Measurements from ENCODE around the gene NOS1AP.
"Not testable (repeated sequence)": the region's sequence is repeated elsewhere in the genome, so short reads cannot be mapped to it uniquely, and the experiment has no call there.

The NOS1AP gene

DNA sequence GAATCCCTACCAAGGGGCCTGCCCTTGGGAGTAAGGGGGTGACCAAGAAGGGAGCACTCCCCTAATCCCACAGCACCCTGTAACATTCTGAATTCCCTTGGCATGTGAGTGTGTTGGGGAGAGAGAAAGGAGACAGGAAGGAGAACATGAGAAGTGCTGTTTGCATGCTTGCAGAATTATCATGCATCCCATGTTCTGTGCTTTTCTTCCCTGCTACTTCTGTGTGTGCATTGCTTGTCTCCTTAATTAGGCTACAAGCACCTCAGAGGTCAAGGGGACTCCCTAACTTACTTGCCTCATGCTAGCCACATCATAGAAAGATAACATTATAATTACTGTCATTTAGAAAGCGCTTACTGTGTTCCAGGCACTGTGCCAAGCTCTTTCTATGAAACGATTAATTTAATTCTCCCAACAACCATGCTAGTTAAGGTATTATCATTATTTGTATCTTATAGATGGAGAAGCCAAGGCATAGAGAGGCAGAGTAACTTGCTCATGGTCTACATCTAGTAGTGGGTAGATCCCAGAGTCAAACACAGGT, 11.1 kb downstream of the NOS1AP start:
- no peak for TF ChIP-seq ZFX (IDR thresholded peaks at IDR 0.05)
- TF ChIP-seq, protein P1, sequence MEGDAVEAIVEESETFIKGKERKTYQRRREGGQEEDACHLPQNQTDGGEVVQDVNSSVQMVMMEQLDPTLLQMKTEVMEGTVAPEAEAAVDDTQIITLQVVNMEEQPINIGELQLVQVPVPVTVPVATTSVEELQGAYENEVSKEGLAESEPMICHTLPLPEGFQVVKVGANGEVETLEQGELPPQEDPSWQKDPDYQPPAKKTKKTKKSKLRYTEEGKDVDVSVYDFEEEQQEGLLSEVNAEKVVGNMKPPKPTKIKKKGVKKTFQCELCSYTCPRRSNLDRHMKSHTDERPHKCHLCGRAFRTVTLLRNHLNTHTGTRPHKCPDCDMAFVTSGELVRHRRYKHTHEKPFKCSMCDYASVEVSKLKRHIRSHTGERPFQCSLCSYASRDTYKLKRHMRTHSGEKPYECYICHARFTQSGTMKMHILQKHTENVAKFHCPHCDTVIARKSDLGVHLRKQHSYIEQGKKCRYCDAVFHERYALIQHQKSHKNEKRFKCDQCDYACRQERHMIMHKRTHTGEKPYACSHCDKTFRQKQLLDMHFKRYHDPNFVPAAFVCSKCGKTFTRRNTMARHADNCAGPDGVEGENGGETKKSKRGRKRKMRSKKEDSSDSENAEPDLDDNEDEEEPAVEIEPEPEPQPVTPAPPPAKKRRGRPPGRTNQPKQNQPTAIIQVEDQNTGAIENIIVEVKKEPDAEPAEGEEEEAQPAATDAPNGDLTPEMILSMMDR (conservative IDR thresholded peaks at IDR 0.05): no peak
- no peak overlapping the region for H3K27ac ChIP-seq

DNA sequence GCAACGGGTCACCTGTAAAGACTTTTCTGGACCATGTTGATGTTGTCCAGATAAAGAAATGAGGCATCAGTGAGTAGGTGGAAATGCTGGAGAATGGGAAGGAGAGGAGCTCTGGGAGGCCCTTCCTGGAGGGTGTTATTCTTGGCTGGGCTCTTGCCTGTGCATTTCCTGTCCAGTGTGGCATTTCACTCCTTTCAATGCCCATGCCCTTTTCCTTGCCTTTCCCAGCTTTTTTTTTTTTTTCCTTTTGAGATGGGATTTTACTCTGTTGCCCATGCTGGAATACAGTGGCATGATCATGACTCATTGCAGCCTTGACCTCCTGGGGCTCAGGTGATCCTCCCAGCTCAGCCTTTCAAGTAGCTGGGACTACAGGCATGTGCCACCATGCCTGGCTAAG, 11.8 kb downstream of the NOS1AP start:
- no peak for TF ChIP-seq ZFX (IDR thresholded peaks at IDR 0.05)
- TF ChIP-seq, protein P1 (conservative IDR thresholded peaks at IDR 0.05): no peak
- H3K27ac ChIP-seq: no peak overlapping the region

DNA sequence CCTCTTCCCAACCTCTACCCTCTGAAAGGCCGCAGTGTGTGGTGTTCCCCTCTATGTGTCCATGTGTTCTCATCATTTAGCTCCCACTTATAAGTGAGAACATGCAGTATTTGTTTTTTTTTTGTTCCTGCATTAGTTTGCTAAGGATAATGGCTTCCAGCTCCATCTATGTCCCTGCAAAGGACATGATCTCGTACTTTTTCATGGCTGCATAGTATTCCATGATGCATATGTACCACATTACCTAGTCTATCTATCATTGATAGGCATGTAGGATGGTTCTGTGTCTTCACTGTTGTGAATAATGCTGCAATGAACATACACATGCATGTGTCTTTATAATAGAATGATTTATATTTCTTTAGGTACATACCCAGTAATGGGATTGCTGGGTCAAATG, 12.6 kb downstream of the NOS1AP start:
- H3K27ac ChIP-seq: not testable (repeated sequence)

DNA sequence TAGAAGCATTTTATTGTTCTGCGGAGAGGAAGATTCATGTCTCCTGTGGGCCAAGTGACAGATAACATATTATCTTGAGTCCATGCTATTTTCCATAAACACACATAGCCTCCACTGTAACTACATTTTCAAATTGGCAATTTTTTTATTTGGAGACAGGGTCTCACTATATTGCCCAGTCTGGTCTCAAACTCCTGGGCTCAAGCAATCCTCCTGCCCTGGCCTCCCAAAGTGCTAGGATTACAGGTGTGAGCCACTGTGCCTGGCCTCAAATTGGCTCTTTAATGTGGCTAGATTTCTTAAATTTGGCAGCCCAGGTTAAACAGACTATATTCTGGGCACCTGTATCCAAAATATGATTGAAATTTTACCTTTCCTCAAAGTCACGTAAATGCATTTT, 13.8 kb downstream of the NOS1AP start:
- no peak overlapping the region for H3K27ac ChIP-seq
- TF ChIP-seq, protein P1 (conservative IDR thresholded peaks at IDR 0.05): no peak
- TF ChIP-seq ZFX (IDR thresholded peaks at IDR 0.05): no peak

DNA sequence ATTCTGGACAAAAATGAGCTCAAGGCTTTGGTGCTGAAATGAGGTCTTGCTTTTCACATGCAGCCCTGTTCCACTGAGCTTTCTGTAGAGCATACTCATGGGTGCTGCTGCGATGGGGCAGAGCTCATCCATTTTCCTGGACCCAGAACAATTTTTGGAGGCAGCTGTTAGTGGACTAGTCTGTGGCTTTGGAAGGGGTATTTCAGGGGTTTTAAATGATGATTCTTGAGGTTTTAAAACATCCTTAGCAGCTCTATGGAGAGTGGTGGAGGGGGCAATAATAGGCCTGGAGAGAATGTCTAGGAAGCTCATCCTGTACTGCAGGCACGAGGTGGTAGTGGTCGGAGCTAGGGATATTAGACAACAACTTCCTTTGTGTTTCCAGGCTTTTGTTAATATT, 16.5 kb downstream of the NOS1AP start:
- TF ChIP-seq ZFX (IDR thresholded peaks at IDR 0.05): no peak
- TF ChIP-seq, protein P1 (conservative IDR thresholded peaks at IDR 0.05): no peak
- H3K27ac ChIP-seq: no peak overlapping the region

DNA sequence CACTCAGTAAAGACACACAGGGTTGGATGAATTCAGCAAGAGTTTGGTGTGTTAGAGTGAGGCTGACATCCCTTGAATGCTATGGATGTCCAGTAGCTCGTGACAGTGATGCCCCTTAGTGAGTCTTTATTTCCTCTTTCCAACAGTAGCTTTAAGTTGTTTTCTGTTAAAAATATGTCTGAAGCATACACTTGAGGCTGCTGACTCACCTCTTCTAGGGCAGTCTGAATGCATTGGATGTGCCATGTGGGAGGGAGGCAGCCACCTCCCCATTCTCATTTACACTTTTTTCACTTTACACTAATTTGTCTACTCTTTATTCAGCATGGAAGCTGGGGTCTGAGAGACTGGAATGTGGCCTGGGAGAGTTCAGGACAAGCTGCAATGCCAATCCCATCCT, 17.6 kb downstream of the NOS1AP start:
- TF ChIP-seq ZFX (IDR thresholded peaks at IDR 0.05): no peak
- TF ChIP-seq, protein P1 (conservative IDR thresholded peaks at IDR 0.05): no peak
- H3K27ac ChIP-seq: no peak overlapping the region

DNA sequence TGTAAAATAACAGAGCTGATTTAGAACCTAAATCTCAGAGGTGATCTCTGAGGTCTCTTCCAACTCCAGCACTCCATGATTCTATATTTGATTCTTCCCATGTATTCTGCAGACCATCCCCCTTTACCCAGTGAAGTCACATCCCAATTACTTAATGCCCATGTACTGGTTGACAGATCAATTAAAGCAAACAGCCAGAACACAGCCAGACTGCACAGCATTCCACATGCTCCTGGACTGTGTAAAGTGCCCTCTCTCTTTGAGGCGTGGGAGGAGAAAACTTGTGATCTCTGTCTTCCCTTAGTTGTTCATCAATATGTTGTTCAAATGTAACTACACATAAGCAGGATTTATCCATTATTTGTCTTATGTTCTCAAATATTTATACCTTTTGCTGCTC, 18.1 kb downstream of the NOS1AP start:
- no peak for TF ChIP-seq ZFX (IDR thresholded peaks at IDR 0.05)
- TF ChIP-seq, protein P1 (conservative IDR thresholded peaks at IDR 0.05): no peak
- no peak overlapping the region for H3K27ac ChIP-seq

DNA sequence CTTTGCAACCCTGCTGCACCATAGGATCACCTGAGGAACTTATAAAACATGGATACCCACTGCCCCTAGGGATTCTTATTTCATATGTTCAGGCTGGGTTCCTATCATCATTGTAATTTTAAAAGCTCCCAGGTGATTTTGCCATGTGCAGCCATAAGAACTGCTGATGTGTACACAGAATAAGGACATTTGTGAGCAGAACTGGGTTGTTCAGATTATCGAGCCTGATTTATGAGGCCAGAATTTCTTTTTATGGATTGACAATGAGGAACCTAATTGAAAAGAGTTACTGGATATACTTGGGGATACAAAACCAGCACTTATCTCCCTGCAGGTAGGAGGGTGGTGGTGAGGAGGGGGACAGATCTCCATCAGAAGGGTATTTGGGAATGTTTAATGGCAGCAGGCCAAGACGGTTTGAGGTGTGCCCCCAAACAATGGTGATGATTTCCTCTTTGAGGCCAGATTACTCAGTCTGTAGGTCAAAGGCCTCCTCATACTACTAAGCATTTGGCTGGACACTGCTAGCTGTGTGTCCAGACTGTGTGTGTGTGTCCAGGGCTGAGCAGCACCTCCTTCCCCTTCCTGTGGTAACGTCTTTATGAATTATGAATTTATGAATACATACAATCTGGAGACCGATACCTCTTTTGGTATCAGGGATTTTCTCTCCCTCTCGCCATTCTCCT, 18.9 kb downstream of the NOS1AP start:
- TF ChIP-seq ZFX (IDR thresholded peaks at IDR 0.05): no peak
- TF ChIP-seq, protein P1 (conservative IDR thresholded peaks at IDR 0.05): no peak
- H3K27ac ChIP-seq: no peak overlapping the region

All from C4-2B (cell line).